ENCODE data around the gene VPS52.

The VPS52 gene

DNA sequence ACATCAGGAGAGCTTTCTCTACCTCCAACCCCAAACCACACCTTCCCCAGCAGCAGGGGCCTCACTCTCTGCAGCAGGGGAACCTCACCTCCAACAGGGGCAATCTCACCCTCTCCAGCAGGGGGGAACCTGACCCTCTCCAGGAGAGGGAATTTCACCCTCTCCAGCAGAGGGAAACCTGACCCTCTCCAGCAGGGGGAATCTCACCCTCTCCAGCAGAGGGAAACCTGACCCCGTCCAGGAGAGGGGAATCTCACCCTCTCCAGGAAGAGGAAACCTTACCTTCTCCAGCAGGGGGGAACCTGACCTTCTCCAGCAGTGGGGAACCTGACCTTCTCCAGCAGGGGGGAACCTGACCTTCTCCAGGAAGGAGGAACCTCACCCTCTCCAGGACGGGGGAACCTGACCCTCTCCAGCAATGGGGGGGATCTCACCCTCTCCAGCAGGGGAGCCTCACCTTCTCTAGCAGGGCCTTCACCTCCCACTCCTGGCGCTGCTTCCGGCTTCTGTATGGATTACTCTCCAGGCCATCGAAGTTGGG is 8.4 kb upstream of the VPS52 start:
- H3K4me3 ChIP-seq (ENCODE audit: low read depth in 1 of 2, low read length in 1 of 2) = no peak overlapping the region
- peaks cover 37% of the 10 kb centered on the region for H3K36me3 ChIP-seq
- TF ChIP-seq, protein P1, sequence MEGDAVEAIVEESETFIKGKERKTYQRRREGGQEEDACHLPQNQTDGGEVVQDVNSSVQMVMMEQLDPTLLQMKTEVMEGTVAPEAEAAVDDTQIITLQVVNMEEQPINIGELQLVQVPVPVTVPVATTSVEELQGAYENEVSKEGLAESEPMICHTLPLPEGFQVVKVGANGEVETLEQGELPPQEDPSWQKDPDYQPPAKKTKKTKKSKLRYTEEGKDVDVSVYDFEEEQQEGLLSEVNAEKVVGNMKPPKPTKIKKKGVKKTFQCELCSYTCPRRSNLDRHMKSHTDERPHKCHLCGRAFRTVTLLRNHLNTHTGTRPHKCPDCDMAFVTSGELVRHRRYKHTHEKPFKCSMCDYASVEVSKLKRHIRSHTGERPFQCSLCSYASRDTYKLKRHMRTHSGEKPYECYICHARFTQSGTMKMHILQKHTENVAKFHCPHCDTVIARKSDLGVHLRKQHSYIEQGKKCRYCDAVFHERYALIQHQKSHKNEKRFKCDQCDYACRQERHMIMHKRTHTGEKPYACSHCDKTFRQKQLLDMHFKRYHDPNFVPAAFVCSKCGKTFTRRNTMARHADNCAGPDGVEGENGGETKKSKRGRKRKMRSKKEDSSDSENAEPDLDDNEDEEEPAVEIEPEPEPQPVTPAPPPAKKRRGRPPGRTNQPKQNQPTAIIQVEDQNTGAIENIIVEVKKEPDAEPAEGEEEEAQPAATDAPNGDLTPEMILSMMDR (IDR thresholded peaks at IDR 0.05) = peak; percentile 35
- H3K9me3 ChIP-seq = no peaks in the 10 kb centered on the region
- no peaks in the 10 kb centered on the region for H3K27me3 ChIP-seq
- H3K27ac ChIP-seq = peak overlapping the region; percentile 90
- H3K4me1 ChIP-seq (ENCODE audit: control insufficient read depth in 1 of 2, insufficient read depth in 1 of 2, low read depth in 1 of 2, low read length in 1 of 2) = peaks cover 43 to 45% of the 10 kb centered on the region in 2 experiments

DNA sequence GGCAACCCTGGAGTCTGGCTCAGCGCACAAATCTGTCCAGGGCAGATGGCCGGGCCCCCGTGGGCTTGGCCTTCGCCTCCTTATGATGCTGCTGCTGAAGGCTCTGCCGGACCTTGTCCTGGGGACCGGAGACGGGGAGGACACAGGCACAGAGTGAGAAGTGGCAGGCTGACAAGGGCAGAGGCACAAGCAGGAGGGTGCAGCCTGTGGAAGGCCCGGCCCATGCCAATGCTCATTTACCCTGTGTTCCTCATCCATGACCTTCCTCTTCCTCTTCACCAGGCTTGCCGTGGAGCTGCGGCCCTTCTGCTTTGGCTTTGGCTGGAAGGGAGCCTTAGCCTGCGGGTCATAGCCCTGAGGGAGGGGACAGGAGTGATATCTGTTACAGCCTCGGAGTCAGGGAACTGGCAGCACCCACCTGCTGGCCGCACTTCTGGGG is 7.6 kb upstream of the VPS52 start:
- TF ChIP-seq, protein P1 (IDR thresholded peaks at IDR 0.05) = no peak
- H3K4me3 ChIP-seq (ENCODE audit: low read depth in 1 of 2, low read length in 1 of 2) = peak overlapping the region in 1 of 2 experiments; percentile 77
- H3K9me3 ChIP-seq = no peaks in the 10 kb centered on the region
- peaks cover 43 to 45% of the 10 kb centered on the region in 2 experiments for H3K4me1 ChIP-seq (ENCODE audit: control insufficient read depth in 1 of 2, insufficient read depth in 1 of 2, low read depth in 1 of 2, low read length in 1 of 2)
- peaks cover 37% of the 10 kb centered on the region for H3K36me3 ChIP-seq
- H3K27ac ChIP-seq = peak overlapping the region; percentile 90
- H3K27me3 ChIP-seq = no peaks in the 10 kb centered on the region

DNA sequence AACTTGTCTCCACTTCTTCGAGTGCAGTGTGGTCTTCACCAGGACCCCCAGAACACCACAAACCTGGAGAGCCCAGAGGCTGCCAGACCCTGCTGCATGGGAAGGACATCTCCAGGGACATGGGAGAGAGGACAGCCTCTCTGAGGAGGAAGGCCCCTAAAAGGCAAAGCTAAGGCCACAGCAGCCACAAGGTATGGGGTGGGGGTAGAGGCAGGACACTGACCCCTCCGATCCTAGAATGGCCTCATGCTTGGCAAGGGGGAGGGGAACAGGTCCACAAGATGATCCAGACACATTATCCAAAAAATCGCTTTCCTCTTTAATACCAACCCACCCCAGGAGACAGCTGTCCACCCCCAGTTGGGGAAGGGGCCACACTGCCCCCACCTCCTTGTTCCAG is 7.1 kb upstream of the VPS52 start:
- H3K27ac ChIP-seq = peak overlapping the region; percentile 90
- peaks cover 37% of the 10 kb centered on the region for H3K36me3 ChIP-seq

DNA sequence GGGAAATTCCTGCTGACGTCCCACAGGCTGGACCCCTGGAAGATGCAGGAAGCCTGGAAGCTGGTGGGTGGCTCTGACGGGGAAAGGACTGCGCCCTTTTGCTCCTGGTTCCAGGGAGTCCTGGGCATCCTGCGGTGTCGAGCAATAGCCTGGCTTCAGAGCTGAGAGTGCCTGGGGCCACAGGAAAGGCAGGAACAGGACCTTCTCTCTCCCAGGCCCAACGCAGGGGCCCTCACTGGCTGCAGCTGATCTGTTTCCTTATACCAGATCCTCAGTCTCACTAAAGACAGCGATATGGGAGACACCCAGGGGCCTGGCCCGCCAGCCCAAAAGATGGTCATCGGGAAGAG is 6.7 kb upstream of the VPS52 start:
- Histone ChIP-seq H3K4me1 (ENCODE audit: control insufficient read depth in 1 of 2, insufficient read depth in 1 of 2, low read depth in 1 of 2, low read length in 1 of 2) (peaks cover 43 to 47% of the 10 kb centered on the region in 2 experiments), H3K27me3 (no peaks in the 10 kb centered on the region), H3K36me3 (peaks cover 37% of the 10 kb centered on the region), H3K4me3 (ENCODE audit: low read depth in 1 of 2, low read length in 1 of 2) (peak overlapping the region in 1 of 2 experiments; percentile 77), H3K9me3 (no peaks in the 10 kb centered on the region), H3K27ac (peak overlapping the region; percentile 90)
- TF ChIP-seq, protein P1 (IDR thresholded peaks at IDR 0.05) = no peak

More for the DNA sequence above, 7.1 kb upstream of the VPS52 start:
- H3K4me3 ChIP-seq (ENCODE audit: low read depth in 1 of 2, low read length in 1 of 2) = peak overlapping the region in 1 of 2 experiments; percentile 77
- no peaks in the 10 kb centered on the region for H3K27me3 ChIP-seq
- H3K9me3 ChIP-seq = no peaks in the 10 kb centered on the region
- peaks cover 43 to 45% of the 10 kb centered on the region in 2 experiments for H3K4me1 ChIP-seq (ENCODE audit: control insufficient read depth in 1 of 2, insufficient read depth in 1 of 2, low read depth in 1 of 2, low read length in 1 of 2)
- TF ChIP-seq, protein P1 (IDR thresholded peaks at IDR 0.05) = no peak

DNA sequence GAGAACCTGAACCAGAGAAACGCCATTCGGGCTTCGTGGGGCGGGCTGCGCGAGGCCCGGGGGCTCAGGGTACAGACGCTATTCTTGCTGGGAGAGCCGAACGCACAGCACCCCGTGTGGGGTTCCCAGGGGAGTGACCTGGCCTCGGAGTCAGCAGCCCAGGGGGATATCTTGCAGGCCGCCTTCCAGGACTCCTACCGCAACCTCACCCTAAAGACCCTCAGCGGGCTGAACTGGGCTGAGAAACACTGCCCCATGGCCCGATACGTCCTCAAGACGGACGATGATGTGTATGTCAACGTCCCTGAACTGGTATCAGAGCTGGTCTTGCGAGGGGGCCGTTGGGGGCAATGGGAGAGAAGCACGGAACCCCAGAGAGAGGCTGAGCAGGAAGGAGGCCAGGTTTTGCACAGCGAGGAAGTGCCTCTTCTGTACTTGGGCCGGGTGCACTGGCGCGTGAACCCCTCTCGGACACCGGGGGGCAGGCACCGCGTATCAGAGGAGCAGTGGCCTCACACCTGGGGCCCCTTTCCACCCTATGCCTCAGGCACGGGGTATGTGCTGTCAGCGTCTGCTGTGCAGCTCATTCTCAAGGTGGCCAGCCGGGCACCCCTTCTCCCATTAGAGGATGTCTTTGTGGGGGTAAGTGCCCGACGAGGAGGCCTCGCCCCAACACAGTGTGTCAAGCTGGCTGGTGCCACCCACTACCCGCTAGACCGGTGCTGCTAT is 6.2 kb upstream of the VPS52 start:
- peak overlapping the region; percentile 77 to 84 for H3K4me3 ChIP-seq (ENCODE audit: low read depth in 1 of 2, low read length in 1 of 2)
- TF ChIP-seq, protein P1 (IDR thresholded peaks at IDR 0.05) = no peak
- peak overlapping the region; percentile 90 for H3K27ac ChIP-seq
- H3K9me3 ChIP-seq = no peaks in the 10 kb centered on the region
- H3K4me1 ChIP-seq (ENCODE audit: control insufficient read depth in 1 of 2, insufficient read depth in 1 of 2, low read depth in 1 of 2, low read length in 1 of 2) = peaks cover 46 to 52% of the 10 kb centered on the region in 2 experiments
- peaks cover 37% of the 10 kb centered on the region for H3K36me3 ChIP-seq
- H3K27me3 ChIP-seq = no peaks in the 10 kb centered on the region

Data from neutrophil (primary cell).